Coronary artery (tissue), 2 donors: Measurements from ENCODE around the gene METTL25B.

ENCODE experiments used
- DNase-seq: peaks from one replicate; pipeline ENCODE4 v3.0.0-alpha.2; 2017; ENCODE audit warnings: low spot score
- H3K27ac ChIP-seq, 2 donors: fragments of 200-600 bp; sonication (generic); one replicate each; pipeline ENCODE4 v1.5.1; 2016 to 2019
- H3K4me3 ChIP-seq: fragments of 200-600 bp; sonication (generic); 2 replicates; pipeline ENCODE4 v1.5.1; 2016; ENCODE audit warnings: mild to moderate bottlenecking, moderate library complexity
- CTCF ChIP-seq: fragments of 200-600 bp; sonication (generic); IDR thresholded peaks from one replicate; pipeline ENCODE4 v1.5.1; 2019; ENCODE audit warnings: antibody characterized with exemption

The METTL25B gene

GRCh38 chr1:156707417-156708217 lies 20.7 kb upstream of the METTL25B start:
- no peak for DNase-seq
- TF ChIP-seq CTCF, result no peak
- Histone ChIP-seq H3K27ac (peak overlapping the region in 1 of 2 donors; percentile 89), H3K4me3 (no peak overlapping the region)

DNA sequence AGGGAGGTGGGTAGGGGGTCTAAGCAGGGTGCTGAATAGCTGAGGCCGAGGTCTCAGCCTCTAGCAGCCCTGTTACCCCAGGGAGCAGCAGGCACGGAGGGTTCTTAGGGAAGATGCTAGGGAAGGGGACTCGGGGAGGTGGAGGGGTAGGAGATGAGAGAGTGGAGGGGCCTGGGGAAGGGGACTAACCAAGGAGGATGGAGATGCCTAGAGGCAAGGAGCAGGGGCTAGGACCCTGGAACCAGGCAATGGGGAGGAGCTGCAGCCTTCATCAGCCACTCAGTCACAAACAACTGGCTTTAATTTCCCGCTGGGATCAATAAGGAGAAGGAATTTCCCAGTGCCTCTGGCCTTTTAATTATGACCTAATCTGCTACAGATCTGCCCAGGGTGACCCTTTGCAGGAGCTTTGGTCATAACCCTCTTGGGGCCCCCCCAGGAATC lies 20.0 kb upstream of the METTL25B start:
- H3K4me3 ChIP-seq, result no peak overlapping the region
- H3K27ac ChIP-seq, result peak overlapping the region in 1 of 2 donors; percentile 89
- no peak for DNase-seq
- TF ChIP-seq CTCF, result no peak

DNA sequence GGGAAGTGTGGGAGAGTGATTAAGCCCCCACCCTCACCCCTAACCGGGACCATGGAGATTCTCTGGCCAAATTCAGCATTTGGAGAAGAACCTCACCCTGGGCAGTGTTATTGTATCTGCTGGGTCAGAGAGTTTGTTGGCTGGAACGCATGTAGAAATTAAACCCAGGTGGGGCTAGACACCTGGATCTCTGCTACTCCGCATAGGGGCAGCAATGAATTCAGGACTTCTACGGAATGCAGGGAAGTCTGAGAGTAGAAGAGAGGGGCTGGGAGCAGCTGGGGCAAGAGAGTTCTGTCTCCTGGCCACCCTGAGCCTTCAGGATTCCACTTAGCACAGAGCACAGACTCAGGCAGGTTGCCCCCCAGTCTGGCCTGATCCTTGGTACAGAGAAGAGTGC lies 19.2 kb upstream of the METTL25B start:
- TF ChIP-seq CTCF, result no peak
- peak overlapping the region; percentile 16 to 89 for H3K27ac ChIP-seq
- no peak for DNase-seq
- no peak overlapping the region for H3K4me3 ChIP-seq

GRCh38 chr1:156709757-156710489 lies 18.3 kb upstream of the METTL25B start:
- DNase-seq, result peak; percentile 88
- peak overlapping the region; percentile 16 to 89 for H3K27ac ChIP-seq
- TF ChIP-seq CTCF, result no peak
- no peak overlapping the region for H3K4me3 ChIP-seq

DNA sequence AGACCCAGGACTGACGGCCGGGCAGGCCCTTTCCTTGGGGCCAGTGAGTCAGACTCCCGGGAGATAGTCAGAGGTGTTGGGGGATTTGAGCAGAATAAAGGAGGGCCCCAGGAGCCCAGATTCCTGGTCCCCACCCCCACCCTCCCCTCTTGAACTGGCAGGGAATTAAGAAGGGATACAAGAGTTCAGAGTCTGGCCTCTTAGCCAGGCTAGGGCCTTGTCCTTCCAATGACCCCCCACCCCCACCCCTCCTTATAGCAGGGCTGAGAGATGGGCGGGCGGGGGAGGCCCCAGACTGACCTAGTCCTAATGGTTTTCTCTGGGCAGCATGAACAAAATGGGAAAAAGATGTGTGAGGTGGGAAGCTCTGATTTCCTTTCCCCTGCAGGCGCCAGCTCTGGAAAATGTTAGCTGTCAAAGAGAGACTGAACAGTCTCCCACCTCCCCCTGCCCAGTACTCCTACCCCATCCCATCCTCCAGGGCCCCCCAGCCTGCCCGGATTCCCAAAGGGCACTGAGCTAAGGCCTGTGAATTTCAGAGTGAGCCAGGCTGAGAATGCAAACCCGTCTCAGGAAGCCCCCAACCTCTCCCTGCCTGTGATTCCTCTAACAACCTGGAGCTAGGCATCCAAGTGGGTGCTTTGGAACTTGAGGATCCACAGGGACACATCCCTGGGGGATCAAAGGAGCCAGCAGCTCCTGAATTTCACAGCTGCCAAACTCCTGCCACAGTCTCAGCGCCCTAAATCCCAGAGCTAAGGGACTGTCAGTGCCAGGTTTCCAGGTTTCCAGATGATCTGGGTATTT lies 17.1 kb upstream of the METTL25B start:
- H3K27ac ChIP-seq, result no peak overlapping the region
- TF ChIP-seq CTCF, result no peak
- H3K4me3 ChIP-seq, result no peak overlapping the region
- DNase-seq, result no peak

GRCh38 chr1:156712626-156713025 lies 15.6 kb upstream of the METTL25B start:
- no peak for DNase-seq

More at GRCh38 chr1:156712626-156713025, 15.6 kb upstream of the METTL25B start:
- Histone ChIP-seq H3K4me3 (no peak overlapping the region), H3K27ac (no peak overlapping the region)
- TF ChIP-seq CTCF, result no peak
